HCT116 (cell line): ENCODE measurements around the gene GRHL1. TPM values are rescaled to one million over a fixed set of nuclear protein-coding genes. Genes with fewer than 3 reads are reported as not detected.
"Not testable (repeated sequence)": the region's sequence is repeated elsewhere in the genome, so short reads cannot be mapped to it uniquely, and the experiment has no call there.

ENCODE experiments used
- ATAC-seq: fragments of 200-7000 bp; cut with Tn5 transposase; 2 replicates; pipeline ENCODE4 v1.9.1; 2020; ENCODE audit warnings: mild to moderate bottlenecking, moderate library complexity
- BruUV-seq: library from RNA; stranded (reverse); fragments of 400-500 nt; replicated peaks from 2 replicates; lab custom pipeline; 2021; lab: Mats Ljungman, UMichigan
- CTCF ChIA-PET: fragments of 300-600 bp; sonication (Branson Sonifier 250); formaldehyde crosslinking; loops from one replicate; lab custom pipeline; 2021; ENCODE audit warnings: antibody characterized with exemption; lab: Charles Lee
- POLR2A ChIA-PET: fragments of 300-600, 350-600 bp; sonication (Branson Sonifier 250); formaldehyde crosslinking; loops from one replicate; lab custom pipeline; 2021; ENCODE audit warnings: antibody characterized with exemption; lab: Charles Lee
- RAD21 ChIA-PET, 2 experiments: fragments of 300-600 bp; sonication (Branson Sonifier 250); formaldehyde crosslinking; loops; one replicate each; lab custom pipeline; 2023; ENCODE audit warnings: low total read pairs in 2 of 2; ENCODE audit not compliant: uncharacterized antibody in 2 of 2, unreplicated experiment in 2 of 2, low non-redundant PET in 1 of 2; lab: Charles Lee
- DNase-seq: peaks from one replicate; pipeline ENCODE4 v3.0.0-alpha.2; 2010; ENCODE audit warnings: low read depth, low spot score
- H2AFZ ChIP-seq: fragments of 200-600 bp; shearing (Covaris generic), sonication (generic); 2 replicates; pipeline ENCODE4 v1.6.1; 2017; ENCODE audit warnings: low read depth, mixed run types, mixed read lengths, antibody characterized with exemption, low read length; ENCODE audit not compliant: poor library complexity, severe bottlenecking
- H3K27ac ChIP-seq: 2 replicates; pipeline ENCODE4 v1.5.1; 2012; ENCODE audit warnings: low read depth, low read length
- H3K27me3 ChIP-seq: fragments of 200-600 bp; sonication (generic); 2 replicates; pipeline ENCODE4 v1.6.1; 2016; ENCODE audit warnings: mixed run types, low read length, mixed read lengths; ENCODE audit not compliant: insufficient read depth
- H3K36me3 ChIP-seq, 2 experiments: fragments of 200-500 bp in 1 of 2; fragments of 200-600 bp in 1 of 2; sonication (Bioruptor generic) in 1 of 2; sonication (generic) in 1 of 2; 2 replicates each; pipeline versions ENCODE4 v1.5.1 to v1.6.1; 2014 to 2016; ENCODE audit warnings: low read length in 2 of 2, inconsistent platforms in 1 of 2, mixed read lengths in 1 of 2, mixed run types in 1 of 2; ENCODE audit not compliant: insufficient read depth in 2 of 2, control insufficient read depth in 1 of 2
- H3K4me1 ChIP-seq, 2 experiments: fragments of 200-600 bp in 1 of 2; sonication (generic) in 1 of 2; 2 replicates each; pipeline versions ENCODE4 v1.5.1 to v1.6.1; 2012 to 2017; ENCODE audit warnings: low read length in 2 of 2, inconsistent platforms in 1 of 2, mild to moderate bottlenecking in 1 of 2, mixed read lengths in 1 of 2, mixed run types in 1 of 2, moderate library complexity in 1 of 2; ENCODE audit not compliant: insufficient read depth in 2 of 2, control insufficient read depth in 1 of 2
- H3K4me2 ChIP-seq: fragments of 200-600 bp; sonication (generic); 2 replicates; pipeline ENCODE4 v1.6.1; 2017; ENCODE audit warnings: mixed run types, low read length, mixed read lengths
- H3K4me3 ChIP-seq, 2 experiments: fragments of 200-600 bp in 1 of 2; sonication (generic) in 1 of 2; replicated peaks in 1 of 2; 2 replicates each; pipeline ENCODE4 v1.5.1; 2011 to 2016; ENCODE audit warnings: low read length in 2 of 2, control low read depth in 1 of 2, low read depth in 1 of 2, mild to moderate bottlenecking in 1 of 2, mixed read lengths in 1 of 2, mixed run types in 1 of 2
- H3K79me2 ChIP-seq: fragments of 200-600 bp; sonication (generic); 2 replicates; pipeline ENCODE4 v1.6.1; 2017; ENCODE audit warnings: mild to moderate bottlenecking, mixed run types, low read length, moderate library complexity, mixed read lengths; ENCODE audit not compliant: insufficient read depth
- H3K9ac ChIP-seq: fragments of 200-600 bp; sonication (generic); 2 replicates; pipeline ENCODE4 v1.6.1; 2016; ENCODE audit warnings: low read length, mixed read lengths
- H3K9me2 ChIP-seq: fragments of 200-600 bp; sonication (generic), shearing (Covaris generic); 2 replicates; pipeline ENCODE4 v1.6.1; 2017; ENCODE audit warnings: mixed run types, mild to moderate bottlenecking, moderate library complexity; ENCODE audit not compliant: insufficient read depth
- H3K9me3 ChIP-seq, 2 experiments: fragments of 200-500 bp in 1 of 2; fragments of 200-600 bp in 1 of 2; sonication (Bioruptor generic) in 1 of 2; sonication (generic) in 1 of 2; 2 replicates each; pipeline ENCODE4 v1.6.1; 2014 to 2017; ENCODE audit warnings: low read length in 2 of 2, mixed read lengths in 2 of 2, inconsistent platforms in 1 of 2, low read depth in 1 of 2, mild to moderate bottlenecking in 1 of 2, mixed run types in 1 of 2, moderate library complexity in 1 of 2; ENCODE audit not compliant: control insufficient read depth in 1 of 2, insufficient read depth in 1 of 2
- H4K20me1 ChIP-seq: fragments of 200-600 bp; sonication (generic), shearing (Covaris generic); 2 replicates; pipeline ENCODE4 v1.6.1; 2017; ENCODE audit warnings: mixed run types, mild to moderate bottlenecking, moderate library complexity; ENCODE audit not compliant: insufficient read depth
- ATF3 ChIP-seq: IDR thresholded peaks from 2 replicates; pipeline ENCODE4 v1.6.1; 2012
- CBX3 ChIP-seq: IDR thresholded peaks from 2 replicates; pipeline ENCODE4 v1.6.1; 2012; ENCODE audit warnings: low read depth
- CEBPB ChIP-seq: IDR thresholded peaks from 2 replicates; pipeline ENCODE4 v1.6.1; 2012; ENCODE audit warnings: low read depth
- EGR1 ChIP-seq: IDR thresholded peaks from 2 replicates; pipeline ENCODE4 v1.6.1; 2012; ENCODE audit warnings: low read depth
- ELF1 ChIP-seq: IDR thresholded peaks from 2 replicates; pipeline ENCODE4 v1.6.1; 2012; ENCODE audit warnings: low read depth, borderline replicate concordance
- EZH2 ChIP-seq: fragments of 200-600 bp; sonication (generic); IDR thresholded peaks from 2 replicates; pipeline ENCODE4 v1.6.1; 2017; ENCODE audit warnings: antibody characterized with exemption, mixed run types
- EZH2phosphoT487 ChIP-seq: fragments of 200-600 bp; IDR thresholded peaks from 2 replicates; pipeline ENCODE4 v1.6.1; 2018; ENCODE audit warnings: antibody characterized with exemption, borderline replicate concordance
- FOSL1 ChIP-seq: IDR thresholded peaks from 2 replicates; pipeline ENCODE4 v1.6.1; 2012; ENCODE audit warnings: low read depth
- JUND ChIP-seq: IDR thresholded peaks from 2 replicates; pipeline ENCODE4 v1.6.1; 2012
- MAX ChIP-seq: IDR thresholded peaks from 2 replicates; pipeline ENCODE4 v1.6.1; 2012
- POLR2A ChIP-seq: IDR thresholded peaks from 2 replicates; pipeline ENCODE4 v1.7.0; 2011; ENCODE audit warnings: borderline replicate concordance; ENCODE audit not compliant: insufficient read depth, insufficient read length; ENCODE audit errors: extremely low read depth
- POLR2AphosphoS5 ChIP-seq: IDR thresholded peaks from 2 replicates; pipeline ENCODE4 v1.6.1; 2011; ENCODE audit warnings: mild to moderate bottlenecking, low read depth, low read length, moderate library complexity
- RAD21 ChIP-seq: IDR thresholded peaks from 2 replicates; pipeline ENCODE4 v1.6.1; 2012; ENCODE audit warnings: low read depth, mild to moderate bottlenecking
- SIN3A ChIP-seq: IDR thresholded peaks from 2 replicates; pipeline ENCODE4 v1.6.1; 2012; ENCODE audit warnings: low read depth
- SRF ChIP-seq: IDR thresholded peaks from 2 replicates; pipeline ENCODE4 v1.6.1; 2012; ENCODE audit warnings: low read depth
- TCF7L2 ChIP-seq: IDR thresholded peaks from 2 replicates; pipeline ENCODE4 v1.7.0; 2011; ENCODE audit warnings: borderline replicate concordance, inconsistent platforms; ENCODE audit not compliant: insufficient read depth, insufficient read length; ENCODE audit errors: extremely low read depth
- ZFX ChIP-seq: fragments of 450-650 bp; IDR thresholded peaks from 2 replicates; pipeline ENCODE4 v1.6.1; 2017
- intact Hi-C: fragments of 100-400 bp; cut with micrococcal nuclease; formaldehyde crosslinking; loops from 2 replicates; pipeline ENCODE4 v1.10.0; 2022
- total RNA-seq: library from RNA; stranded (reverse); gene quantifications from one replicate; pipeline ENCODE4 v1.2.1, GENCODE V29; 2021; ENCODE audit not compliant: unreplicated experiment
- TF ChIP-seq, protein P1 (sequence below): IDR thresholded peaks from 2 replicates; pipeline ENCODE4 v1.6.1; 2011; ENCODE audit warnings: mild to moderate bottlenecking, low read length, moderate library complexity; ENCODE audit not compliant: insufficient replicate concordance; ENCODE audit errors: extremely low read depth
- TF ChIP-seq, protein P2 (sequence below): IDR thresholded peaks from 2 replicates; pipeline ENCODE4 v1.6.1; 2012; ENCODE audit warnings: low read depth

Gene GRHL1
- total RNA-seq, 1 experiment from 2014 or later: 8.5 TPM

DNA sequence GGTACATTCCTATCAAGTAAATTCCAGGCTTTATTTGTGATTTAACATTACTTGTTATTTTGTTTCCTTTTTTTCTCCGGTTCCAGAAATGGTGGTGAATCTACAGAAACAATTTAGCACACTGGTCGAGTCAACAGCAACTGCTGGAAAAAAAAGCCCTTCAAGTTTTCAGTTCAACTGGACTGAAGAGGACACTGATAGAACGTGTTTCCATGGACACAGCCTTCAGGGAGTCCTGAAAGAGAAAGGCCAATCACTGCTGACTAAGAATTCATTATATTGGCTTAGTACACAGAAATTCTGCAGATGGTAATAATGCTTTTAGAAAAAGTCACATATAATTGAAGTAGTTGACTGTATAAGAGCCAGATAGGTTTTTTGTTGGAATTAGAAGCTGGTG is 32.0 kb upstream of the GRHL1 start:
- no peak for TF ChIP-seq MAX
- TF ChIP-seq SIN3A: no peak
- no peak for TF ChIP-seq EGR1
- TF ChIP-seq EZH2phosphoT487: no peak
- TF ChIP-seq, protein P1, sequence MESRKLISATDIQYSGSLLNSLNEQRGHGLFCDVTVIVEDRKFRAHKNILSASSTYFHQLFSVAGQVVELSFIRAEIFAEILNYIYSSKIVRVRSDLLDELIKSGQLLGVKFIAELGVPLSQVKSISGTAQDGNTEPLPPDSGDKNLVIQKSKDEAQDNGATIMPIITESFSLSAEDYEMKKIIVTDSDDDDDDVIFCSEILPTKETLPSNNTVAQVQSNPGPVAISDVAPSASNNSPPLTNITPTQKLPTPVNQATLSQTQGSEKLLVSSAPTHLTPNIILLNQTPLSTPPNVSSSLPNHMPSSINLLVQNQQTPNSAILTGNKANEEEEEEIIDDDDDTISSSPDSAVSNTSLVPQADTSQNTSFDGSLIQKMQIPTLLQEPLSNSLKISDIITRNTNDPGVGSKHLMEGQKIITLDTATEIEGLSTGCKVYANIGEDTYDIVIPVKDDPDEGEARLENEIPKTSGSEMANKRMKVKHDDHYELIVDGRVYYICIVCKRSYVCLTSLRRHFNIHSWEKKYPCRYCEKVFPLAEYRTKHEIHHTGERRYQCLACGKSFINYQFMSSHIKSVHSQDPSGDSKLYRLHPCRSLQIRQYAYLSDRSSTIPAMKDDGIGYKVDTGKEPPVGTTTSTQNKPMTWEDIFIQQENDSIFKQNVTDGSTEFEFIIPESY: no peak
- TF ChIP-seq ELF1: no peak
- TF ChIP-seq RAD21: no peak
- no peak for TF ChIP-seq JUND
- TF ChIP-seq, protein P2, sequence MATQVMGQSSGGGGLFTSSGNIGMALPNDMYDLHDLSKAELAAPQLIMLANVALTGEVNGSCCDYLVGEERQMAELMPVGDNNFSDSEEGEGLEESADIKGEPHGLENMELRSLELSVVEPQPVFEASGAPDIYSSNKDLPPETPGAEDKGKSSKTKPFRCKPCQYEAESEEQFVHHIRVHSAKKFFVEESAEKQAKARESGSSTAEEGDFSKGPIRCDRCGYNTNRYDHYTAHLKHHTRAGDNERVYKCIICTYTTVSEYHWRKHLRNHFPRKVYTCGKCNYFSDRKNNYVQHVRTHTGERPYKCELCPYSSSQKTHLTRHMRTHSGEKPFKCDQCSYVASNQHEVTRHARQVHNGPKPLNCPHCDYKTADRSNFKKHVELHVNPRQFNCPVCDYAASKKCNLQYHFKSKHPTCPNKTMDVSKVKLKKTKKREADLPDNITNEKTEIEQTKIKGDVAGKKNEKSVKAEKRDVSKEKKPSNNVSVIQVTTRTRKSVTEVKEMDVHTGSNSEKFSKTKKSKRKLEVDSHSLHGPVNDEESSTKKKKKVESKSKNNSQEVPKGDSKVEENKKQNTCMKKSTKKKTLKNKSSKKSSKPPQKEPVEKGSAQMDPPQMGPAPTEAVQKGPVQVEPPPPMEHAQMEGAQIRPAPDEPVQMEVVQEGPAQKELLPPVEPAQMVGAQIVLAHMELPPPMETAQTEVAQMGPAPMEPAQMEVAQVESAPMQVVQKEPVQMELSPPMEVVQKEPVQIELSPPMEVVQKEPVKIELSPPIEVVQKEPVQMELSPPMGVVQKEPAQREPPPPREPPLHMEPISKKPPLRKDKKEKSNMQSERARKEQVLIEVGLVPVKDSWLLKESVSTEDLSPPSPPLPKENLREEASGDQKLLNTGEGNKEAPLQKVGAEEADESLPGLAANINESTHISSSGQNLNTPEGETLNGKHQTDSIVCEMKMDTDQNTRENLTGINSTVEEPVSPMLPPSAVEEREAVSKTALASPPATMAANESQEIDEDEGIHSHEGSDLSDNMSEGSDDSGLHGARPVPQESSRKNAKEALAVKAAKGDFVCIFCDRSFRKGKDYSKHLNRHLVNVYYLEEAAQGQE: no peak
- no peak for TF ChIP-seq ZFX
- TF ChIP-seq ATF3: no peak
- TF ChIP-seq FOSL1: no peak
- TF ChIP-seq CBX3: no peak
- no peak for TF ChIP-seq POLR2A
- TF ChIP-seq EZH2: no peak
- TF ChIP-seq SRF: no peak
- no peak for TF ChIP-seq CEBPB
- no peak for TF ChIP-seq POLR2AphosphoS5
- no peak for TF ChIP-seq TCF7L2
- Histone ChIP-seq H3K79me2 (no peaks in the 10 kb centered on the region), H3K27ac (no peak overlapping the region), H3K27me3 (no peaks in the 10 kb centered on the region), H3K4me2 (no peak overlapping the region), H2AFZ (no peak overlapping the region), H3K9me2 (no peaks in the 10 kb centered on the region), H4K20me1 (no peaks in the 10 kb centered on the region), H3K4me1 (peaks cover 5 to 7% of the 10 kb centered on the region in 2 experiments), H3K9ac (no peak overlapping the region), H3K36me3 (peaks cover 9 to 18% of the 10 kb centered on the region in 2 experiments; a peak in 2 of 4 replicates), H3K4me3 (no peak overlapping the region), H3K9me3 (no peaks in the 10 kb centered on the region)
- RAD21 ChIA-PET: no interaction called here
- intact Hi-C loops: no loop called here
- no peak for DNase-seq
- POLR2A ChIA-PET: no interaction called here
- no peak for ATAC-seq
- CTCF ChIA-PET: no interaction called here
- BruUV-seq: no TSS peak

DNA sequence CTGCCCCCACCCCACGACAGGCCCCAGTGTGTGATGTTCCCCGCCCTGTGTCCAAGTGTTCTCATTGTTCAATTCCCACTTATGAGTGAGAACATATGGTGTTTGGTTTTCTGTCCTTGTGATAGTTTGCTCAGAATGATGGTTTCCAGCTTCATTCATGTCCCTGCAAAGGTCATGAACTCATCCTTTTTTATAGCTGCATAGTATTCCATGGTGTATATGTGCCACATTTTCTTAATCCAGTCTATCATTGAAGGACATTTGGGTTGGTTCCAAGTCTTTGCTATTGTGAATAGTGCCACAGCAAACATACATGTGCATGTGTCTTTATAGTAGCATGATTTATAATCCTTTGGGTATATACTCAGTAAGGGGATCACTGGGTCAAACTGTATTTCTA is 24.5 kb upstream of the GRHL1 start:
- POLR2A ChIA-PET, BruUV-seq, H3K9me3 ChIP-seq, H3K4me3 ChIP-seq, H3K4me1 ChIP-seq, intact Hi-C loops, H3K79me2 ChIP-seq, H3K9me2 ChIP-seq, H3K27me3 ChIP-seq, H2AFZ ChIP-seq, RAD21 ChIA-PET, H3K36me3 ChIP-seq, H3K4me2 ChIP-seq, DNase-seq, ATAC-seq, H3K27ac ChIP-seq, H4K20me1 ChIP-seq, CTCF ChIA-PET, H3K9ac ChIP-seq: not testable (repeated sequence)
